Caco-2 (cell line): ENCODE data around the gene CHST13. TPM values are rescaled to one million over a fixed set of nuclear protein-coding genes. Genes with fewer than 3 reads are reported as not detected.
A peak's percentile ranks its signal among the peaks of the same experiment; 100 is the strongest.

Experiments used
- BruUV-seq: library from RNA; stranded (reverse); fragments of 400-500 nt; replicated peaks from 2 replicates; lab custom pipeline; 2021; lab: Mats Ljungman, UMichigan
- CTCF ChIA-PET: fragments of 300-600 bp; sonication (Branson Sonifier 250); formaldehyde crosslinking; loops from one replicate; lab custom pipeline; 2022; ENCODE audit warnings: antibody characterized with exemption; lab: Charles Lee
- POLR2A ChIA-PET: fragments of 300-600 bp; sonication (Branson Sonifier 250); formaldehyde crosslinking; loops from one replicate; lab custom pipeline; 2022; ENCODE audit warnings: antibody characterized with exemption; lab: Charles Lee
- DNase-seq, 2 experiments: peaks; one replicate each; pipeline versions ENCODE4 v3.0.0 to v3.0.0-alpha.2; 2020 to 2022
- H3K27me3 ChIP-seq: replicated peaks from 2 replicates; pipeline ENCODE4 v1.6.0; 2011; ENCODE audit warnings: low read length; ENCODE audit not compliant: control insufficient read depth, insufficient read depth
- H3K36me3 ChIP-seq: 2 replicates; pipeline ENCODE4 v1.5.1; 2011; ENCODE audit warnings: low read length; ENCODE audit not compliant: control insufficient read depth, insufficient read depth
- H3K4me1 ChIP-seq: fragments of 250-450 bp; sonication (Bioruptor Pico); 2 replicates; pipeline ENCODE4 v1.5.1; 2020; ENCODE audit warnings: mild to moderate bottlenecking
- H3K4me3 ChIP-seq: 2 replicates; pipeline ENCODE4 v1.5.1; 2011; ENCODE audit warnings: low read depth, mild to moderate bottlenecking, control low read depth, low read length
- H3K9me3 ChIP-seq: fragments of 250-450 bp; sonication (Bioruptor Pico); 2 replicates; pipeline ENCODE4 v1.5.1; 2020; ENCODE audit warnings: mild to moderate bottlenecking, moderate library complexity
- H3K27ac Mint-ChIP-seq: one replicate; pipeline ENCODE4 v1.8.0; 2022; ENCODE audit warnings: mixed read lengths; ENCODE audit not compliant: unreplicated experiment
- H3K27me3 Mint-ChIP-seq: one replicate; pipeline ENCODE4 v1.8.0; 2022; ENCODE audit warnings: mixed read lengths; ENCODE audit not compliant: insufficient read depth, unreplicated experiment
- H3K36me3 Mint-ChIP-seq: one replicate; pipeline ENCODE4 v1.8.0; 2022; ENCODE audit warnings: mild to moderate bottlenecking, mixed read lengths; ENCODE audit not compliant: insufficient read depth, unreplicated experiment
- H3K4me1 Mint-ChIP-seq: one replicate; pipeline ENCODE4 v1.8.0; 2022; ENCODE audit warnings: low read depth, mixed read lengths; ENCODE audit not compliant: unreplicated experiment
- H3K4me3 Mint-ChIP-seq: one replicate; pipeline ENCODE4 v1.8.0; 2022; ENCODE audit warnings: mild to moderate bottlenecking, moderate library complexity, mixed read lengths; ENCODE audit not compliant: unreplicated experiment
- H3K9me3 Mint-ChIP-seq: one replicate; pipeline ENCODE4 v1.8.0; 2022; ENCODE audit warnings: mixed read lengths; ENCODE audit not compliant: unreplicated experiment
- CTCF ChIP-seq, 2 experiments: fragments of 200-600 bp in 1 of 2; IDR thresholded peaks; 1 replicate in 1 of 2; 2 replicates in 1 of 2; pipeline versions ENCODE4 v1.5.1 to v1.8.0; 2011 to 2022; ENCODE audit warnings: antibody characterized with exemption in 1 of 2, control low read depth in 1 of 2, inconsistent platforms in 1 of 2, low read depth in 1 of 2, low read length in 1 of 2, mild to moderate bottlenecking in 1 of 2, moderate library complexity in 1 of 2; ENCODE audit not compliant: insufficient read depth in 1 of 2, severe bottlenecking in 1 of 2, unreplicated experiment in 1 of 2
- intact Hi-C: fragments of 100-400 bp; cut with micrococcal nuclease; formaldehyde crosslinking; loops from one replicate; pipeline ENCODE4 v1.10.0; 2022; ENCODE audit not compliant: unreplicated experiment
- total RNA-seq: library from RNA; stranded (reverse); gene quantifications from 2 replicates; pipeline ENCODE4 v1.2.3, GENCODE V29; 2022

CHST13 gene
- total RNA-seq, 1 experiment from 2014 or later, result 25.3 TPM

- Histone ChIP-seq H3K36me3 (no peaks in the 10 kb centered on the region), H3K9me3 (no peaks in the 10 kb centered on the region), H3K27me3 (no peaks in the 10 kb centered on the region), H3K4me1 (no peaks in the 10 kb centered on the region), H3K4me3 (no peak overlapping the region)
- TF ChIP-seq CTCF (IDR thresholded peaks at IDR 0.05; ENCODE audit: insufficient read depth in 1 of 2, low read depth in 1 of 2, low read length in 1 of 2, severe bottlenecking in 1 of 2, unreplicated experiment in 1 of 2), result peak in 1 of 2 experiments; percentile 7
- Mint-ChIP-seq H3K4me3 (no peak overlapping the region), H3K9me3 (no peaks in the 10 kb centered on the region), H3K4me1 (peaks cover 15% of the 10 kb centered on the region), H3K36me3 (no peaks in the 10 kb centered on the region), H3K27ac (no peak overlapping the region), H3K27me3 (peaks cover 3% of the 10 kb centered on the region)
- peak in 1 of 2 experiments; percentile 18 for DNase-seq
- BruUV-seq, result no TSS peak
- CTCF ChIA-PET, result no interaction called here
- POLR2A ChIA-PET, result no interaction called here
- intact Hi-C loops, result no loop called here
Measured at GRCh38 chr3:126570103-126570541, 46.2 kb downstream of the CHST13 start.

GRCh38 chr3:126571078-126571477, 47.1 kb downstream of the CHST13 start:
- Histone ChIP-seq H3K27me3 (no peaks in the 10 kb centered on the region), H3K9me3 (no peaks in the 10 kb centered on the region), H3K36me3 (no peaks in the 10 kb centered on the region), H3K4me1 (no peaks in the 10 kb centered on the region), H3K4me3 (no peak overlapping the region)
- Mint-ChIP-seq H3K9me3 (no peaks in the 10 kb centered on the region), H3K36me3 (no peaks in the 10 kb centered on the region), H3K4me1 (peaks cover 15% of the 10 kb centered on the region), H3K27me3 (peaks cover 3% of the 10 kb centered on the region), H3K4me3 (no peak overlapping the region), H3K27ac (no peak overlapping the region)
- BruUV-seq, result no TSS peak
- DNase-seq, result no peak
- POLR2A ChIA-PET, result no interaction called here
- no peak for TF ChIP-seq CTCF (IDR thresholded peaks at IDR 0.05; ENCODE audit: insufficient read depth in 1 of 2, low read depth in 1 of 2, low read length in 1 of 2, severe bottlenecking in 1 of 2, unreplicated experiment in 1 of 2)
- CTCF ChIA-PET, result no interaction called here
- intact Hi-C loops, result no loop called here

GRCh38 chr3:126573492-126574117, 49.6 kb downstream of the CHST13 start:
- intact Hi-C loops, result no loop called here
- no peaks in the 10 kb centered on the region for H3K36me3 Mint-ChIP-seq
- ChIA-PET POLR2A (no interaction called here), CTCF (no interaction called here)
- Histone ChIP-seq H3K4me3 (peak overlapping the region; percentile 29), H3K4me1 (no peaks in the 10 kb centered on the region), H3K9me3 (no peaks in the 10 kb centered on the region), H3K36me3 (no peaks in the 10 kb centered on the region), H3K27me3 (no peaks in the 10 kb centered on the region)
- H3K4me3 Mint-ChIP-seq, result peak overlapping the region; percentile 75
- H3K27me3 Mint-ChIP-seq, result peaks cover 6% of the 10 kb centered on the region
- peak; percentile 60 to 61 for DNase-seq
- TF ChIP-seq CTCF (IDR thresholded peaks at IDR 0.05; ENCODE audit: insufficient read depth in 1 of 2, low read depth in 1 of 2, low read length in 1 of 2, severe bottlenecking in 1 of 2, unreplicated experiment in 1 of 2), result no peak
- H3K4me1 Mint-ChIP-seq, result peaks cover 15% of the 10 kb centered on the region
- no TSS peak for BruUV-seq
- H3K9me3 Mint-ChIP-seq, result no peaks in the 10 kb centered on the region
- no peak overlapping the region for H3K27ac Mint-ChIP-seq
